Measurements from ENCODE around the gene RANBP2. TPM values are rescaled to one million over a fixed set of nuclear protein-coding genes. Genes with fewer than 3 reads are reported as not detected.
"Not testable (repeated sequence)": the region's sequence is repeated elsewhere in the genome, so short reads cannot be mapped to it uniquely, and the experiment has no call there.

Gene RANBP2
- total RNA-seq, 1 experiment from 2014 or later: 69.5 TPM

- H3K4me2 ChIP-seq (ENCODE audit: low read length); POLR2A ChIA-PET; H3K27me3 ChIP-seq (ENCODE audit: insufficient read depth, low read length); ATAC-seq; DNase-seq (ENCODE audit: low read depth, low spot score); H3K36me3 ChIP-seq (ENCODE audit: control insufficient read depth in 1 of 2, insufficient read depth in 2 of 2, low read length in 2 of 2); H3K9ac ChIP-seq (ENCODE audit: low read length); H3K9me3 ChIP-seq (ENCODE audit: control insufficient read depth in 1 of 2, insufficient read depth in 1 of 2, low read depth in 1 of 2, low read length in 2 of 2); H3K4me1 ChIP-seq (ENCODE audit: control insufficient read depth in 1 of 2, insufficient read depth in 2 of 2, low read length in 2 of 2); BruUV-seq (replicated peaks); H4K20me1 ChIP-seq (ENCODE audit: insufficient read depth); RAD21 ChIA-PET (ENCODE audit: low non-redundant PET in 1 of 2, low total read pairs in 2 of 2, uncharacterized antibody in 2 of 2, unreplicated experiment in 2 of 2); H3K4me3 ChIP-seq (replicated peaks in 1 of 2; ENCODE audit: low read depth in 1 of 2, low read length in 2 of 2); H3K27ac ChIP-seq (ENCODE audit: low read depth, low read length); H3K9me2 ChIP-seq (ENCODE audit: insufficient read depth); H3K79me2 ChIP-seq (ENCODE audit: insufficient read depth, low read length); CTCF ChIA-PET; intact Hi-C loops (cut with micrococcal nuclease); H2AFZ ChIP-seq (ENCODE audit: low read depth, low read length, poor library complexity, severe bottlenecking): not testable (repeated sequence)
Observed at GRCh38 chr2:108678198-108678651, 41.1 kb upstream of the RANBP2 start.

- DNase-seq (ENCODE audit: low read depth, low spot score); intact Hi-C loops (cut with micrococcal nuclease); H3K4me1 ChIP-seq (ENCODE audit: control insufficient read depth in 1 of 2, insufficient read depth in 2 of 2, low read length in 2 of 2); RAD21 ChIA-PET (ENCODE audit: low non-redundant PET in 1 of 2, low total read pairs in 2 of 2, uncharacterized antibody in 2 of 2, unreplicated experiment in 2 of 2); H4K20me1 ChIP-seq (ENCODE audit: insufficient read depth); CTCF ChIA-PET; H3K9me3 ChIP-seq (ENCODE audit: control insufficient read depth in 1 of 2, insufficient read depth in 1 of 2, low read depth in 1 of 2, low read length in 2 of 2); H3K9ac ChIP-seq (ENCODE audit: low read length); H3K27ac ChIP-seq (ENCODE audit: low read depth, low read length); ATAC-seq; POLR2A ChIA-PET; BruUV-seq (replicated peaks); H3K4me2 ChIP-seq (ENCODE audit: low read length); H3K27me3 ChIP-seq (ENCODE audit: insufficient read depth, low read length); H2AFZ ChIP-seq (ENCODE audit: low read depth, low read length, poor library complexity, severe bottlenecking); H3K79me2 ChIP-seq (ENCODE audit: insufficient read depth, low read length); H3K36me3 ChIP-seq (ENCODE audit: control insufficient read depth in 1 of 2, insufficient read depth in 2 of 2, low read length in 2 of 2); H3K9me2 ChIP-seq (ENCODE audit: insufficient read depth); H3K4me3 ChIP-seq (replicated peaks in 1 of 2; ENCODE audit: low read depth in 1 of 2, low read length in 2 of 2): not testable (repeated sequence)
Observed at GRCh38 chr2:108680805-108681204, 38.5 kb upstream of the RANBP2 start.

DNA sequence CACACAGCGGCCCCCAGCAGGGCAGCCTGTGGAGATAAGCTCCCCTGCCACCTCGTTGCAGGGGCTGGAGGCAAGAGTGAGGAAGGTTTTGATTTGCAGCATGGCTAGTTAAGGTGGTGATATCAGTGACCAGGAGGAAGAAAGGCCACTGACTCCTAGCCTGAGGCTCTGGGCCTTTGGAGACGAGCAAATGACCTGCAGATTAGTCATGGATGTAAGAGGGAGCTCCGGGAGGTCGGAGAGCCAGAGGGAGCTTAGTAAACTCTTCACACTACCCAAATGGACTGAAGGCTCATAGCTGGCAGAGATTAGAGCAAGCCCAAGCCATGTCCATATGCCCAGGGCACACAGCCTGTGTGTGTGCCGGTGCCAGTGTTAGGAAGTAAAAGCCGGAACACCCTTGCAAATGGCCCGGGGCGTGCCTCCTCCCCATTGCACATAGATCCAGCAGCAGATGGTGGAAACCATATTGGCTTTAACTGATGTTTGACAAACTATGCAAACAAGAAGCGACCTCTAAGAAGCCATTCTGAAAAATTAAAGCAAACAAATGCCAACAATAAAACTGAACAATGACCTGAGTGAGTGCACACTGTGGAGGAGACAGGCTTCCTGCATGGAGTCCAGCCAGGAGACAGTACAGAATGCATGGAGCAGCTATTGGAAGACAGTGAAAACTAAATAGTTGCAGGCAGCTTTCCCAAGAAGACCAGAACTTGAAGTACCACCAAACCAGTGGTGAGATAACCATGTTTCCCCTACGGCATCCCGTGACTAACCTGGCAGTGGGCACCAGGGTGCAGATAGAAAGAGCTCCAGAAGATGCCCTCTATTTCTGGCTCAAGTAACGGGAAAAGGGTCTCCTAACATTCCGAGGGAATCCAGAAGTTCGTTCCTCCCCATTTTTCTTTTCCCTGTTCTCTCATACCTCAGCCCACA lies 30.2 kb upstream of the RANBP2 start:
- intact Hi-C loops (cut with micrococcal nuclease); BruUV-seq (replicated peaks); H3K27ac ChIP-seq (ENCODE audit: low read depth, low read length); H2AFZ ChIP-seq (ENCODE audit: low read depth, low read length, poor library complexity, severe bottlenecking); H3K36me3 ChIP-seq (ENCODE audit: control insufficient read depth in 1 of 2, insufficient read depth in 2 of 2, low read length in 2 of 2); H3K9me2 ChIP-seq (ENCODE audit: insufficient read depth); H3K9me3 ChIP-seq (ENCODE audit: control insufficient read depth in 1 of 2, insufficient read depth in 1 of 2, low read depth in 1 of 2, low read length in 2 of 2); H3K4me3 ChIP-seq (replicated peaks in 1 of 2; ENCODE audit: low read depth in 1 of 2, low read length in 2 of 2); H3K27me3 ChIP-seq (ENCODE audit: insufficient read depth, low read length); H3K9ac ChIP-seq (ENCODE audit: low read length); CTCF ChIA-PET; H3K4me1 ChIP-seq (ENCODE audit: control insufficient read depth in 1 of 2, insufficient read depth in 2 of 2, low read length in 2 of 2); H4K20me1 ChIP-seq (ENCODE audit: insufficient read depth); RAD21 ChIA-PET (ENCODE audit: low non-redundant PET in 1 of 2, low total read pairs in 2 of 2, uncharacterized antibody in 2 of 2, unreplicated experiment in 2 of 2); DNase-seq (ENCODE audit: low read depth, low spot score); H3K79me2 ChIP-seq (ENCODE audit: insufficient read depth, low read length); H3K4me2 ChIP-seq (ENCODE audit: low read length); ATAC-seq; POLR2A ChIA-PET: not testable (repeated sequence)
